Measurements from ENCODE around the gene CHAF1A.

Gene CHAF1A

DNA sequence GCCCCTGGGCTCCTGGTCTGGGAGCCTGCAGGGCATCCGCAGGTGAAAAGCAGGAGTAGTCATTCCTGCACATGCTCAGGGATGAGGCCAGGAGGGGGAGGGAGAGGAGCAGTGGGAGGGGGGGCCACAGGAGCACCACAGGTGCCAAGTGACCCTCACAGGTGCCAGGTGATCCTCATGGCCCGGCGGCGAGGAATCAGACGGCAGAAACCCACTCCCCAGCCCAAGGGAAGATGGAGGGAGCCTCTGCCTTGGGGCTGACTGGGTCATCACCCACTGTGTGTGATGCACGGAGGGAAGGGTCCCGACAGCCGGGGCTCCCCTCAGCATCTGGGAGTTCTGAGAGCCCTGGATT lies 29.4 kb upstream of the CHAF1A start:
- ChIA-PET POLR2A (interaction anchor here (0.6 kb wide), 1 partner anchor 21 kb away, joined by 5 read pairs; no protein-coding TSS in a partner anchor), CTCF (interaction anchor here (1.1 kb wide), 1 partner anchor 27 kb away, joined by 4 read pairs; the partner anchor contains the start of gene SH3GL1)
- TF ChIP-seq, protein P1, sequence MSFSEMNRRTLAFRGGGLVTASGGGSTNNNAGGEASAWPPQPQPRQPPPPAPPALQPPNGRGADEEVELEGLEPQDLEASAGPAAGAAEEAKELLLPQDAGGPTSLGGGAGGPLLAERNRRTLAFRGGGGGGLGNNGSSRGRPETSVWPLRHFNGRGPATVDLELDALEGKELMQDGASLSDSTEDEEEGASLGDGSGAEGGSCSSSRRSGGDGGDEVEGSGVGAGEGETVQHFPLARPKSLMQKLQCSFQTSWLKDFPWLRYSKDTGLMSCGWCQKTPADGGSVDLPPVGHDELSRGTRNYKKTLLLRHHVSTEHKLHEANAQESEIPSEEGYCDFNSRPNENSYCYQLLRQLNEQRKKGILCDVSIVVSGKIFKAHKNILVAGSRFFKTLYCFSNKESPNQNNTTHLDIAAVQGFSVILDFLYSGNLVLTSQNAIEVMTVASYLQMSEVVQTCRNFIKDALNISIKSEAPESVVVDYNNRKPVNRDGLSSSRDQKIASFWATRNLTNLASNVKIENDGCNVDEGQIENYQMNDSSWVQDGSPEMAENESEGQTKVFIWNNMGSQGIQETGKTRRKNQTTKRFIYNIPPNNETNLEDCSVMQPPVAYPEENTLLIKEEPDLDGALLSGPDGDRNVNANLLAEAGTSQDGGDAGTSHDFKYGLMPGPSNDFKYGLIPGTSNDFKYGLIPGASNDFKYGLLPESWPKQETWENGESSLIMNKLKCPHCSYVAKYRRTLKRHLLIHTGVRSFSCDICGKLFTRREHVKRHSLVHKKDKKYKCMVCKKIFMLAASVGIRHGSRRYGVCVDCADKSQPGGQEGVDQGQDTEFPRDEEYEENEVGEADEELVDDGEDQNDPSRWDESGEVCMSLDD (tag by site-specific recombination; IDR thresholded peaks at IDR 0.05) = no peak
- TF ChIP-seq, protein P2, sequence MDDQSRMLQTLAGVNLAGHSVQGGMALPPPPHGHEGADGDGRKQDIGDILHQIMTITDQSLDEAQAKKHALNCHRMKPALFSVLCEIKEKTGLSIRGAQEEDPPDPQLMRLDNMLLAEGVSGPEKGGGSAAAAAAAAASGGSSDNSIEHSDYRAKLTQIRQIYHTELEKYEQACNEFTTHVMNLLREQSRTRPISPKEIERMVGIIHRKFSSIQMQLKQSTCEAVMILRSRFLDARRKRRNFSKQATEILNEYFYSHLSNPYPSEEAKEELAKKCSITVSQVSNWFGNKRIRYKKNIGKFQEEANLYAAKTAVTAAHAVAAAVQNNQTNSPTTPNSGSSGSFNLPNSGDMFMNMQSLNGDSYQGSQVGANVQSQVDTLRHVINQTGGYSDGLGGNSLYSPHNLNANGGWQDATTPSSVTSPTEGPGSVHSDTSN (CRISPR knock-in tag; IDR thresholded peaks at IDR 0.05) = no peak
- TF ChIP-seq ZNF138 (tag by site-specific recombination; IDR thresholded peaks at IDR 0.05; ENCODE audit: borderline replicate concordance) = no peak
- TF ChIP-seq ZNF404 (tag by site-specific recombination; IDR thresholded peaks at IDR 0.05) = no peak
- TF ChIP-seq ZNF366 (tag by site-specific recombination; conservative IDR thresholded peaks at IDR 0.05) = no peak
- no peak for TF ChIP-seq WT1 (tag by site-specific recombination; IDR thresholded peaks at IDR 0.05)
- TF ChIP-seq, protein P3, sequence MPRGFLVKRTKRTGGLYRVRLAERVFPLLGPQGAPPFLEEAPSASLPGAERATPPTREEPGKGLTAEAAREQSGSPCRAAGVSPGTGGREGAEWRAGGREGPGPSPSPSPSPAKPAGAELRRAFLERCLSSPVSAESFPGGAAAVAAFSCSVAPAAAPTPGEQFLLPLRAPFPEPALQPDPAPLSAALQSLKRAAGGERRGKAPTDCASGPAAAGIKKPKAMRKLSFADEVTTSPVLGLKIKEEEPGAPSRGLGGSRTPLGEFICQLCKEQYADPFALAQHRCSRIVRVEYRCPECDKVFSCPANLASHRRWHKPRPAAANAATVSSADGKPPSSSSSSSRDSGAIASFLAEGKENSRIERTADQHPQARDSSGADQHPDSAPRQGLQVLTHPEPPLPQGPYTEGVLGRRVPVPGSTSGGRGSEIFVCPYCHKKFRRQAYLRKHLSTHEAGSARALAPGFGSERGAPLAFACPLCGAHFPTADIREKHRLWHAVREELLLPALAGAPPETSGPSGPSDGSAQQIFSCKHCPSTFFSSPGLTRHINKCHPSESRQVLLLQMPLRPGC (tag by site-specific recombination; IDR thresholded peaks at IDR 0.05) = no peak
- TF ChIP-seq ZNF302 (tag by site-specific recombination; IDR thresholded peaks at IDR 0.05; ENCODE audit: low read depth) = no peak
- TF ChIP-seq, protein P4, sequence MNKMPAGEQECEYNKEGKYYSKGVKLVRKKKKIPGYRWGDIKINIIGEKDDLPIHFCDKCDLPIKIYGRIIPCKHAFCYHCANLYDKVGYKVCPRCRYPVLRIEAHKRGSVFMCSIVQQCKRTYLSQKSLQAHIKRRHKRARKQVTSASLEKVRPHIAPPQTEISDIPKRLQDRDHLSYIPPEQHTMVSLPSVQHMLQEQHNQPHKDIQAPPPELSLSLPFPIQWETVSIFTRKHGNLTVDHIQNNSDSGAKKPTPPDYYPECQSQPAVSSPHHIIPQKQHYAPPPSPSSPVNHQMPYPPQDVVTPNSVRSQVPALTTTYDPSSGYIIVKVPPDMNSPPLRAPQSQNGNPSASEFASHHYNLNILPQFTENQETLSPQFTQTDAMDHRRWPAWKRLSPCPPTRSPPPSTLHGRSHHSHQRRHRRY (tag by site-specific recombination; IDR thresholded peaks at IDR 0.05) = no peak
- no peak for TF ChIP-seq KLF9 (tag by site-specific recombination; IDR thresholded peaks at IDR 0.05; ENCODE audit: low read depth)
- no peak for TF ChIP-seq ZNF658 (tag by site-specific recombination; IDR thresholded peaks at IDR 0.05)
- Histone ChIP-seq H3K36me3 (ENCODE audit: control insufficient read depth in 2 of 2, insufficient read depth in 1 of 2, low read length in 2 of 2) (peaks cover 0 to 2% of the 10 kb centered on the region in 2 experiments; a peak in 1 of 3 replicates), H3K9me3 (ENCODE audit: control insufficient read depth, insufficient read depth, low read depth, low read length) (no peaks in the 10 kb centered on the region), H3K4me3 (ENCODE audit: low read depth, low read length) (no peak overlapping the region), H3K27ac (ENCODE audit: extremely low read depth, low read depth, low read length) (no peak overlapping the region), H3K4me1 (ENCODE audit: control insufficient read depth, insufficient read depth, low read length) (peaks cover 14% of the 10 kb centered on the region)

DNA sequence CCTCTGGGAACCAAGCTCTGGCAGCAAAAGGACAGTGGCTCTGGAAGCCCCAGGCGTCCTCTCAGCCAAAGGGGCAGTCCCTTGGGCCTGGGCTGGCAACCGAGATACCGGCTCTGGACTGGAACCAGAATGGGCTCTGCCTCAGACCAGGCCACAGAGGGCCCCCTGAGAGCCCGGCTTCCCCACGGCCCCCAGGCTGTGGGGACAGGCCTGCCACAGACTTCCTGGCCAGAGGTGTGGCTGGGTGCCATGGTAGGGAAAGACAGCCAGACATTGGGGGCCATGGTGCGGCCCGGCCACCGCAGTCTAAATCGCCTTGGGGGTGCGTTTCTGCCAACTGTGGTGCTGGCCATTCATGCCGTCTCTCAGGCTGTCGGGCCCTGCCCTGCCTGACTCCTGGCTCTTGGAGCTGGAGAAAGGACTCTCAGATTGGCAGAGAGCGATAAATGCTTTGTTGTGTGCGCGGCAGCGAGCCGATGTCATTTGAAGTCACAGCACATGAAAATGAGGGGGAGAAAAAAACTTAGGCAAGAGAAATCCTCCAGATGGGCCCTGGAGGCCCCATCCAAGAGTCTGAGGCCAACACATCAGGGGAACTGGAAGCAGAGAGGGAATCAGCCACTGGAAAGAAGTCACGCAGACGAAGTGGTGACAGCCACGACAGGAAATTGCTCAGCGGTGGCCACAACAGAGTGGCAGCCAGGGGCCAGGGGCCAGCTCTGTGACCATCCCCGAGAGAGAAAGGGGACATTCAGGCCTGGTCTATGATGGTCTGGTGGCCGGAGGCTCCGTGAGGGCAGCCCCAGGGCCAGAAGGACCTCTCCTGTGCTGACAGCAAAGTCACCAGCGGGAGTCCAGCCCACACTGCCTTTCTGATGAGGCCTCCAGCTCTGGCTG lies 28.6 kb upstream of the CHAF1A start:
- CTCF ChIA-PET = interaction anchor here (2.2 to 5.5 kb wide), 3 partner anchors 9 to 31 kb away, joined by 6 to 40 read pairs (median 9); partner anchors contain the start of genes CHAF1A and SH3GL1
- H3K9me3 ChIP-seq (ENCODE audit: control insufficient read depth, insufficient read depth, low read depth, low read length) = no peaks in the 10 kb centered on the region
- H3K4me1 ChIP-seq (ENCODE audit: control insufficient read depth, insufficient read depth, low read length) = peaks cover 14% of the 10 kb centered on the region
- H3K36me3 ChIP-seq (ENCODE audit: control insufficient read depth in 2 of 2, insufficient read depth in 1 of 2, low read length in 2 of 2) = peaks cover 0 to 2% of the 10 kb centered on the region in 2 experiments; a peak in 1 of 3 replicates
- no peak overlapping the region for H3K27ac ChIP-seq (ENCODE audit: extremely low read depth, low read depth, low read length)
- POLR2A ChIA-PET = interaction anchor here (3.3 kb wide), 1 partner anchor 10 kb away, joined by 15 read pairs; no protein-coding TSS in a partner anchor
- H3K4me3 ChIP-seq (ENCODE audit: low read depth, low read length) = no peak overlapping the region
- TF ChIP-seq, protein P5, sequence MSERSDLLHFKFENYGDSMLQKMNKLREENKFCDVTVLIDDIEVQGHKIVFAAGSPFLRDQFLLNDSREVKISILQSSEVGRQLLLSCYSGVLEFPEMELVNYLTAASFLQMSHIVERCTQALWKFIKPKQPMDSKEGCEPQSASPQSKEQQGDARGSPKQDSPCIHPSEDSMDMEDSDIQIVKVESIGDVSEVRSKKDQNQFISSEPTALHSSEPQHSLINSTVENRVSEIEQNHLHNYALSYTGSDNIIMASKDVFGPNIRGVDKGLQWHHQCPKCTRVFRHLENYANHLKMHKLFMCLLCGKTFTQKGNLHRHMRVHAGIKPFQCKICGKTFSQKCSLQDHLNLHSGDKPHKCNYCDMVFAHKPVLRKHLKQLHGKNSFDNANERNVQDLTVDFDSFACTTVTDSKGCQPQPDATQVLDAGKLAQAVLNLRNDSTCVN (tag by site-specific recombination; optimal IDR thresholded peaks at IDR 0.05) = no peak
- TF ChIP-seq ZFP41 (tag by site-specific recombination; IDR thresholded peaks at IDR 0.05; ENCODE audit: borderline replicate concordance) (no peak), ZNF529 (tag by site-specific recombination; IDR thresholded peaks at IDR 0.05; ENCODE audit: insufficient replicate concordance) (no peak), ZNF426 (tag by site-specific recombination; IDR thresholded peaks at IDR 0.05) (no peak), ZFHX2 (tag by site-specific recombination; conservative IDR thresholded peaks at IDR 0.05) (no peak)
- TF ChIP-seq, protein P6, sequence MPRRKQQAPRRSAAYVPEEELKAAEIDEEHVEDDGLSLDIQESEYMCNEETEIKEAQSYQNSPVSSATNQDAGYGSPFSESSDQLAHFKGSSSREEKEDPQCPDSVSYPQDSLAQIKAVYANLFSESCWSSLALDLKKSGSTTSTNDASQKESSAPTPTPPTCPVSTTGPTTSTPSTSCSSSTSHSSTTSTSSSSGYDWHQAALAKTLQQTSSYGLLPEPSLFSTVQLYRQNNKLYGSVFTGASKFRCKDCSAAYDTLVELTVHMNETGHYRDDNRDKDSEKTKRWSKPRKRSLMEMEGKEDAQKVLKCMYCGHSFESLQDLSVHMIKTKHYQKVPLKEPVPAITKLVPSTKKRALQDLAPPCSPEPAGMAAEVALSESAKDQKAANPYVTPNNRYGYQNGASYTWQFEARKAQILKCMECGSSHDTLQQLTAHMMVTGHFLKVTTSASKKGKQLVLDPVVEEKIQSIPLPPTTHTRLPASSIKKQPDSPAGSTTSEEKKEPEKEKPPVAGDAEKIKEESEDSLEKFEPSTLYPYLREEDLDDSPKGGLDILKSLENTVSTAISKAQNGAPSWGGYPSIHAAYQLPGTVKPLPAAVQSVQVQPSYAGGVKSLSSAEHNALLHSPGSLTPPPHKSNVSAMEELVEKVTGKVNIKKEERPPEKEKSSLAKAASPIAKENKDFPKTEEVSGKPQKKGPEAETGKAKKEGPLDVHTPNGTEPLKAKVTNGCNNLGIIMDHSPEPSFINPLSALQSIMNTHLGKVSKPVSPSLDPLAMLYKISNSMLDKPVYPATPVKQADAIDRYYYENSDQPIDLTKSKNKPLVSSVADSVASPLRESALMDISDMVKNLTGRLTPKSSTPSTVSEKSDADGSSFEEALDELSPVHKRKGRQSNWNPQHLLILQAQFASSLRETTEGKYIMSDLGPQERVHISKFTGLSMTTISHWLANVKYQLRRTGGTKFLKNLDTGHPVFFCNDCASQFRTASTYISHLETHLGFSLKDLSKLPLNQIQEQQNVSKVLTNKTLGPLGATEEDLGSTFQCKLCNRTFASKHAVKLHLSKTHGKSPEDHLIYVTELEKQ (tag by site-specific recombination; IDR thresholded peaks at IDR 0.05; ENCODE audit: borderline replicate concordance) = no peak
- TF ChIP-seq, protein P7, sequence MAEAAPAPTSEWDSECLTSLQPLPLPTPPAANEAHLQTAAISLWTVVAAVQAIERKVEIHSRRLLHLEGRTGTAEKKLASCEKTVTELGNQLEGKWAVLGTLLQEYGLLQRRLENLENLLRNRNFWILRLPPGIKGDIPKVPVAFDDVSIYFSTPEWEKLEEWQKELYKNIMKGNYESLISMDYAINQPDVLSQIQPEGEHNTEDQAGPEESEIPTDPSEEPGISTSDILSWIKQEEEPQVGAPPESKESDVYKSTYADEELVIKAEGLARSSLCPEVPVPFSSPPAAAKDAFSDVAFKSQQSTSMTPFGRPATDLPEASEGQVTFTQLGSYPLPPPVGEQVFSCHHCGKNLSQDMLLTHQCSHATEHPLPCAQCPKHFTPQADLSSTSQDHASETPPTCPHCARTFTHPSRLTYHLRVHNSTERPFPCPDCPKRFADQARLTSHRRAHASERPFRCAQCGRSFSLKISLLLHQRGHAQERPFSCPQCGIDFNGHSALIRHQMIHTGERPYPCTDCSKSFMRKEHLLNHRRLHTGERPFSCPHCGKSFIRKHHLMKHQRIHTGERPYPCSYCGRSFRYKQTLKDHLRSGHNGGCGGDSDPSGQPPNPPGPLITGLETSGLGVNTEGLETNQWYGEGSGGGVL (tag by site-specific recombination; IDR thresholded peaks at IDR 0.05) = no peak

All from HEK293 (cell line).